Keratinocyte (primary cell): Measurements from ENCODE around the gene ADAMTS2. TPM values are rescaled to one million over a fixed set of nuclear protein-coding genes. Genes with fewer than 3 reads are reported as not detected.
"Not testable (repeated sequence)": the region's sequence is repeated elsewhere in the genome, so short reads cannot be mapped to it uniquely, and the experiment has no call there.

Experiments
- DNase-seq: peaks from one replicate; pipeline ENCODE4 v3.0.0-alpha.2; 2011; ENCODE audit warnings: low read depth, missing footprints, low spot score
- FAIRE-seq: peaks from 2 replicates; lab custom pipeline; 2011; peaks lifted over from hg19 to GRCh38; lab: Jason Lieb, UNC
- H2AFZ ChIP-seq: 2 replicates; pipeline ENCODE4 v1.6.0; 2012; ENCODE audit warnings: low read length, control low read depth, inconsistent platforms; ENCODE audit not compliant: control insufficient read depth
- H3K27ac ChIP-seq: 2 replicates; pipeline ENCODE4 v1.5.1; 2011; ENCODE audit warnings: low read length; ENCODE audit not compliant: control insufficient read depth, insufficient read depth
- H3K27me3 ChIP-seq: 3 replicates; pipeline ENCODE4 v1.6.0; 2011; ENCODE audit warnings: low read length; ENCODE audit not compliant: control insufficient read depth, insufficient read depth; ENCODE audit errors: extremely low read depth
- H3K36me3 ChIP-seq, 2 experiments: 2 replicates in 1 of 2; 3 replicates in 1 of 2; pipeline ENCODE4 v1.5.1; 2011; ENCODE audit warnings: low read length in 2 of 2, mild to moderate bottlenecking in 1 of 2; ENCODE audit not compliant: control insufficient read depth in 2 of 2, insufficient read depth in 2 of 2; ENCODE audit errors: extremely low read depth in 1 of 2
- H3K4me1 ChIP-seq: 3 replicates; pipeline ENCODE4 v1.5.1; 2011; ENCODE audit warnings: low read length; ENCODE audit not compliant: control insufficient read depth, insufficient read depth; ENCODE audit errors: extremely low read depth
- H3K4me2 ChIP-seq: 3 replicates; pipeline ENCODE4 v1.6.0; 2011; ENCODE audit warnings: low read depth, low read length; ENCODE audit not compliant: control insufficient read depth, insufficient read depth; ENCODE audit errors: extremely low read depth
- H3K4me3 ChIP-seq, 3 experiments: fragments of 200-600 bp in 1 of 3; sonication (generic) in 1 of 3; 2 replicates in 2 of 3; 3 replicates in 1 of 3; pipeline ENCODE4 v1.5.1; 2011 to 2016; ENCODE audit warnings: low read length in 3 of 3, mild to moderate bottlenecking in 3 of 3, control low read depth in 2 of 3, inconsistent platforms in 1 of 3, low read depth in 1 of 3, mixed read lengths in 1 of 3, mixed run types in 1 of 3, moderate library complexity in 1 of 3; ENCODE audit not compliant: control insufficient read depth in 2 of 3, insufficient read depth in 2 of 3; ENCODE audit errors: extremely low read depth in 1 of 3
- H3K79me2 ChIP-seq: 2 replicates; pipeline ENCODE4 v1.6.0; 2012; ENCODE audit warnings: low read length; ENCODE audit not compliant: control insufficient read depth, insufficient read depth
- H3K9ac ChIP-seq: 3 replicates; pipeline ENCODE4 v1.6.0; 2011; ENCODE audit warnings: low read length; ENCODE audit not compliant: control insufficient read depth, insufficient read depth; ENCODE audit errors: extremely low read depth
- H3K9me1 ChIP-seq: 3 replicates; pipeline ENCODE4 v1.6.0; 2011; ENCODE audit warnings: low read length; ENCODE audit not compliant: control insufficient read depth, insufficient read depth; ENCODE audit errors: extremely low read depth
- H3K9me3 ChIP-seq: 2 replicates; pipeline ENCODE4 v1.5.1; 2012; ENCODE audit warnings: low read depth, low read length; ENCODE audit not compliant: control insufficient read depth
- H4K20me1 ChIP-seq: 3 replicates; pipeline ENCODE4 v1.6.0; 2011; ENCODE audit warnings: low read length; ENCODE audit not compliant: control insufficient read depth, insufficient read depth; ENCODE audit errors: extremely low read depth
- EZH2 ChIP-seq: IDR thresholded peaks from one replicate; pipeline ENCODE4 v1.6.1; 2012; ENCODE audit warnings: inconsistent platforms, mild to moderate bottlenecking, low read length, moderate library complexity
- dilution Hi-C: fragments of 300-500 bp; cut with MboI; formaldehyde crosslinking; loops from one replicate; pipeline ENCODE4 v1.7.0; 2020; ENCODE audit warnings: low sequenced_read_pairs; ENCODE audit not compliant: extremely low pct_ligation_motif_present
- polyA plus RNA-seq, 5 experiments: library from polyadenylated mRNA; depleted of rRNA in 3 of 5; stranded (reverse) in 3 of 5; stranded (forward) in 1 of 5; unstranded in 1 of 5; fragments of >200 nt; gene quantifications; 1 replicate in 1 of 5; 2 replicates in 3 of 5; 3 replicates in 1 of 5; pipeline versions ENCODE4 v1.2.1 to v1.2.3, GENCODE V29; 2011 to 2012; ENCODE audit warnings: missing spikeins in 2 of 5, low read depth in 1 of 5, low replicate concordance in 1 of 5
- TF ChIP-seq, protein P1 (sequence below), 3 experiments: IDR thresholded peaks in 1 of 3; conservative IDR thresholded peaks in 1 of 3; optimal IDR thresholded peaks in 1 of 3; 2 replicates in 2 of 3; 3 replicates in 1 of 3; pipeline versions ENCODE3 to v1.5.1; 2011; ENCODE audit warnings: low read length in 3 of 3, mild to moderate bottlenecking in 3 of 3, moderate library complexity in 2 of 3, control low read depth in 1 of 3, inconsistent platforms in 1 of 3; ENCODE audit not compliant: insufficient read depth in 2 of 3; ENCODE audit errors: extremely low read depth in 1 of 3

The ADAMTS2 gene
- polyA plus RNA-seq, 1 donor (not counting 4 experiments of a cell fraction or from before 2014, with no cell fraction given): not detected

- Histone ChIP-seq H3K27me3 (no peaks in the 10 kb centered on the region), H3K9me1 (no peaks in the 10 kb centered on the region), H3K4me2 (no peak overlapping the region), H3K9me3 (peaks cover 15% of the 10 kb centered on the region), H3K79me2 (no peaks in the 10 kb centered on the region), H3K27ac (no peak overlapping the region), H4K20me1 (no peaks in the 10 kb centered on the region), H3K4me1 (no peaks in the 10 kb centered on the region), H3K36me3 (no peaks in the 10 kb centered on the region), H2AFZ (no peak overlapping the region), H3K4me3 (no peak overlapping the region), H3K9ac (no peak overlapping the region)
- TF ChIP-seq EZH2: no peak
- TF ChIP-seq, protein P1, sequence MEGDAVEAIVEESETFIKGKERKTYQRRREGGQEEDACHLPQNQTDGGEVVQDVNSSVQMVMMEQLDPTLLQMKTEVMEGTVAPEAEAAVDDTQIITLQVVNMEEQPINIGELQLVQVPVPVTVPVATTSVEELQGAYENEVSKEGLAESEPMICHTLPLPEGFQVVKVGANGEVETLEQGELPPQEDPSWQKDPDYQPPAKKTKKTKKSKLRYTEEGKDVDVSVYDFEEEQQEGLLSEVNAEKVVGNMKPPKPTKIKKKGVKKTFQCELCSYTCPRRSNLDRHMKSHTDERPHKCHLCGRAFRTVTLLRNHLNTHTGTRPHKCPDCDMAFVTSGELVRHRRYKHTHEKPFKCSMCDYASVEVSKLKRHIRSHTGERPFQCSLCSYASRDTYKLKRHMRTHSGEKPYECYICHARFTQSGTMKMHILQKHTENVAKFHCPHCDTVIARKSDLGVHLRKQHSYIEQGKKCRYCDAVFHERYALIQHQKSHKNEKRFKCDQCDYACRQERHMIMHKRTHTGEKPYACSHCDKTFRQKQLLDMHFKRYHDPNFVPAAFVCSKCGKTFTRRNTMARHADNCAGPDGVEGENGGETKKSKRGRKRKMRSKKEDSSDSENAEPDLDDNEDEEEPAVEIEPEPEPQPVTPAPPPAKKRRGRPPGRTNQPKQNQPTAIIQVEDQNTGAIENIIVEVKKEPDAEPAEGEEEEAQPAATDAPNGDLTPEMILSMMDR (optimal IDR thresholded peaks at IDR 0.05 in 1 of 3, IDR thresholded peaks at IDR 0.05 in 1 of 3, conservative IDR thresholded peaks at IDR 0.05 in 1 of 3; ENCODE audit: extremely low read depth in 1 of 3, insufficient read depth in 2 of 3, low read length in 3 of 3): no peak
- dilution Hi-C loops: no loop called here
- no peak for DNase-seq
- FAIRE-seq: no peak
Measured at GRCh38 chr5:179325296-179326031, 19.8 kb downstream of the ADAMTS2 start.

DNA sequence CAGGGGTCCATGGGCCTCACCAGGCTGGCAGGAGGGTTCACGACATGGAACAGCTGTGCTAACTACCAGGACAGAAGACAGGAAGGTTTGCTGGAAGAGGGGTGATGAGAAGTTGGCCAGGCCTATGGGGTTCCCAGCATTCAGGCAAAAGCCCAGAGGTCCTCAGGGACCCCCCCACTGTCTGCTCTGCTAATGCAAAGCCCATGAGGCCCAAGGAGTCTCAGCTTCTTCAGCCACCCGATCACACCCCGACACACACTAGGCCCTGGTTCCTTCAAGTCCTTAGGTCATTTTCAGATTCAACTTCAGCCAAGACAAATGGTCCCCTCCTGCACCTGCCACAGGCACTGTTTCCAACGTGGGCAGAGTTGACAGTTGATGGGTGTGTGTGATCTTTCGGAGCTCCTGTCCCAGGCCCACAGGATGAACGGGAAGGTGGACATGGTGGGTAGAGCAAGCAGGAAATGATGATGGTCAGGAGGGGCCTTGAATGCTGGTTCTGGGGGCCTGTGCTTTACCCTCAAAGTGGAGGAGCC is 20.4 kb downstream of the ADAMTS2 start:
- peaks cover 15% of the 10 kb centered on the region for H3K9me3 ChIP-seq
- no peak overlapping the region for H2AFZ ChIP-seq
- dilution Hi-C loops: no loop called here
- no peaks in the 10 kb centered on the region for H3K36me3 ChIP-seq
- H3K4me3 ChIP-seq: no peak overlapping the region
- H3K4me1 ChIP-seq: no peaks in the 10 kb centered on the region
- H3K79me2 ChIP-seq: no peaks in the 10 kb centered on the region
- H3K27me3 ChIP-seq: no peaks in the 10 kb centered on the region
- no peaks in the 10 kb centered on the region for H4K20me1 ChIP-seq
- H3K9ac ChIP-seq: no peak overlapping the region
- FAIRE-seq: no peak
- no peaks in the 10 kb centered on the region for H3K9me1 ChIP-seq
- no peak for DNase-seq
- no peak overlapping the region for H3K4me2 ChIP-seq
- no peak overlapping the region for H3K27ac ChIP-seq
- TF ChIP-seq, protein P1 (optimal IDR thresholded peaks at IDR 0.05 in 1 of 3, IDR thresholded peaks at IDR 0.05 in 1 of 3, conservative IDR thresholded peaks at IDR 0.05 in 1 of 3; ENCODE audit: extremely low read depth in 1 of 3, insufficient read depth in 2 of 3, low read length in 3 of 3): no peak
- TF ChIP-seq EZH2: no peak

DNA sequence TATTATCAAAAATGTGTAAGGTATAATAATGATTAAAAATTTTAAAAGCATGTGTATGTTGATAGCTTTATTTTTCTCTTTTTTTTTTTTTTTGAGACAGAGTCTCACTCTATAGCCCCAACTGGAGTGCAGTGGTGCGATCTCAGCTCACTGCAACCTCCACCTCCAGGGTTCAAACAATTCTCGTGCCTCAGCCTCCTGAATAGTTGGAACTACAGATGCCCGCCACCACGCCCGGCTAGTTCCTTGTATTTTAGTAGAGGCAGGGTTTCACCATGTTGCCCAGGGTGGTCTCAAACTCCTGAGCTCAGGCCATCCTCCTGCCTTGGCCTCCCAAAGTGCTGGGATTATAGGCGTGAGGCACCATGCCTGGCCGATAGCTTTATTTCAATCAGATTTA is 20.9 kb downstream of the ADAMTS2 start:
- not testable (repeated sequence) for H3K9ac ChIP-seq, H3K79me2 ChIP-seq

More for the DNA sequence above, 20.9 kb downstream of the ADAMTS2 start:
- H3K36me3 ChIP-seq, DNase-seq, FAIRE-seq, H3K4me3 ChIP-seq, H3K4me1 ChIP-seq, H3K27me3 ChIP-seq, H3K27ac ChIP-seq, H2AFZ ChIP-seq, H3K4me2 ChIP-seq, H3K9me1 ChIP-seq, dilution Hi-C loops, H4K20me1 ChIP-seq: not testable (repeated sequence)
- peaks cover 16% of the 10 kb centered on the region for H3K9me3 ChIP-seq
